B cell (primary cell): ENCODE results near the gene ARID1A. TPM values are rescaled to one million over a fixed set of nuclear protein-coding genes. Genes with fewer than 3 reads are reported as not detected.

Experiments used
- ATAC-seq: fragments of 200-7000 bp; cut with Tn5 transposase; one replicate; pipeline ENCODE4 v1.10.0; 2021; ENCODE audit warnings: low read depth, mild to moderate bottlenecking, moderate number of reproducible peaks, moderate library complexity
- CTCF ChIA-PET: fragments of 350-600 bp; sonication (Branson Sonifier 250); formaldehyde crosslinking; loops from one replicate; lab custom pipeline; 2021; ENCODE audit warnings: antibody characterized with exemption, inconsistent platforms; lab: Charles Lee
- POLR2A ChIA-PET: fragments of 350-600 bp; sonication (Branson Sonifier 250); formaldehyde crosslinking; loops from one replicate; lab custom pipeline; 2021; ENCODE audit warnings: antibody characterized with exemption; lab: Charles Lee
- DNase-seq: peaks from one replicate; pipeline ENCODE4 v3.0.0; 2013
- H2AFZ ChIP-seq: 2 replicates; pipeline ENCODE4 v1.6.1; 2012; ENCODE audit warnings: mild to moderate bottlenecking, low read depth, low read length; ENCODE audit not compliant: insufficient read depth, poor library complexity, severe bottlenecking
- H3K27ac ChIP-seq, 2 donors: 1 replicate in 1 of 2; 2 replicates in 1 of 2; pipeline ENCODE4 v1.5.1; 2012 to 2013; ENCODE audit warnings: low read length in 2 of 2, mild to moderate bottlenecking in 2 of 2, moderate library complexity in 1 of 2
- H3K27me3 ChIP-seq, 4 experiments: fragments of 200-600 bp in 1 of 4; sonication (generic) in 1 of 4; replicated peaks in 1 of 4; 1 replicate in 2 of 4; 2 replicates in 2 of 4; pipeline versions ENCODE4 v1.6.1 to v1.7.0; 2013 to 2016; ENCODE audit warnings: low read length in 3 of 4, mild to moderate bottlenecking in 2 of 4, mixed read lengths in 1 of 4, moderate library complexity in 1 of 4; ENCODE audit not compliant: insufficient read depth in 4 of 4, control insufficient read depth in 3 of 4; ENCODE audit errors: control extremely low read depth in 1 of 4
- H3K36me3 ChIP-seq, 2 experiments: replicated peaks in 1 of 2; 1 replicate in 1 of 2; 2 replicates in 1 of 2; pipeline versions ENCODE4 v1.6.1 to v1.7.1; 2013; ENCODE audit warnings: low read length in 1 of 2; ENCODE audit not compliant: insufficient read depth in 2 of 2, control insufficient read depth in 1 of 2; ENCODE audit errors: control extremely low read depth in 1 of 2, extremely low read depth in 1 of 2
- H3K4me1 ChIP-seq, 2 donors: fragments of 200-600 bp in 1 of 2; sonication (generic) in 1 of 2; 1 replicate in 1 of 2; 2 replicates in 1 of 2; pipeline versions ENCODE4 v1.5.1 to v1.6.1; 2013 to 2017; ENCODE audit warnings: low read length in 2 of 2; ENCODE audit not compliant: control insufficient read depth in 2 of 2, insufficient read depth in 2 of 2
- H3K4me2 ChIP-seq: replicated peaks from 2 replicates; pipeline ENCODE3; 2012; ENCODE audit warnings: mild to moderate bottlenecking, low read depth, low read length; ENCODE audit not compliant: poor library complexity, severe bottlenecking
- H3K4me3 ChIP-seq, 5 experiments: fragments of 200-600 bp in 1 of 5; sonication (generic) in 1 of 5; 1 replicate in 3 of 5; 2 replicates in 2 of 5; pipeline versions ENCODE4 v1.5.1 to v1.7.0; 2011 to 2016; ENCODE audit warnings: low read length in 4 of 5, mild to moderate bottlenecking in 4 of 5, low read depth in 2 of 5, control low read depth in 1 of 5, moderate library complexity in 1 of 5; ENCODE audit not compliant: insufficient read depth in 1 of 5; ENCODE audit errors: control extremely low read depth in 1 of 5, extremely low read depth in 1 of 5
- H3K79me2 ChIP-seq: fragments of 200-600 bp; sonication (generic); one replicate; pipeline ENCODE4 v1.6.0; 2016; ENCODE audit warnings: low read length; ENCODE audit not compliant: control insufficient read depth, insufficient read depth
- H3K9ac ChIP-seq: fragments of 200-600 bp; sonication (generic); 2 replicates; pipeline ENCODE4 v1.6.1; 2017; ENCODE audit warnings: mild to moderate bottlenecking, low read length, moderate library complexity
- H3K9me3 ChIP-seq, 3 donors: one replicate each; pipeline versions ENCODE4 v1.6.1 to v1.7.1; 2013; ENCODE audit warnings: low read length in 2 of 3; ENCODE audit not compliant: control insufficient read depth in 2 of 3, insufficient read depth in 1 of 3; ENCODE audit errors: control extremely low read depth in 1 of 3
- H4K20me1 ChIP-seq: 2 replicates; pipeline ENCODE4 v1.6.0; 2012; ENCODE audit warnings: mild to moderate bottlenecking, low read length; ENCODE audit not compliant: insufficient read depth, control insufficient read depth, poor library complexity, severe bottlenecking
- H3K27ac Mint-ChIP-seq: one replicate; pipeline ENCODE4 v1.8.0; 2021; ENCODE audit warnings: mixed read lengths
- H3K27me3 Mint-ChIP-seq: one replicate; pipeline ENCODE4 v1.8.0; 2021; ENCODE audit warnings: mixed read lengths
- H3K4me1 Mint-ChIP-seq: one replicate; pipeline ENCODE4 v1.8.0; 2021; ENCODE audit warnings: mixed read lengths
- H3K4me3 Mint-ChIP-seq: one replicate; pipeline ENCODE4 v1.8.0; 2021; ENCODE audit warnings: mixed read lengths
- H3K9me3 Mint-ChIP-seq: one replicate; pipeline ENCODE4 v1.8.0; 2022; ENCODE audit warnings: mixed read lengths; ENCODE audit not compliant: insufficient read depth
- CTCF ChIP-seq: fragments of 200-600 bp; IDR thresholded peaks from one replicate; pipeline ENCODE4 v1.8.0; 2022; ENCODE audit warnings: antibody characterized with exemption, mild to moderate bottlenecking
- EZH2 ChIP-seq: IDR thresholded peaks from 2 replicates; pipeline ENCODE4 v1.6.1; 2012; ENCODE audit warnings: borderline replicate concordance, low read depth, mild to moderate bottlenecking, moderate library complexity, low read length; ENCODE audit not compliant: insufficient read depth, poor library complexity, severe bottlenecking
- WGBS: methylation state at CpG from one replicate; pipeline ENCODE4 v1.1.5; 2013; ENCODE audit warnings: missing lambda C conversion rate; ENCODE audit not compliant: insufficient coverage; 5-methylcytosine and 5-hydroxymethylcytosine counted together
- intact Hi-C: fragments of 100-400 bp; cut with micrococcal nuclease; formaldehyde crosslinking; loops from one replicate; pipeline ENCODE4 v1.10.0; 2022
- polyA plus RNA-seq: library from polyadenylated mRNA; depleted of rRNA; stranded (reverse); fragments of >200 nt; gene quantifications from 2 replicates; pipeline ENCODE4 v1.2.3, GENCODE V29; 2012
- total RNA-seq, 2 donors: library from RNA; stranded (reverse); fragments of 120-200 nt in 1 of 2; gene quantifications; 1 replicate in 1 of 2; 2 replicates in 1 of 2; pipeline versions ENCODE4 v1.2.3 to v1.2.4, GENCODE V29; 2013 to 2022

ARID1A gene
- total and polyA plus RNA-seq, 2 donors (not counting 1 experiment from before 2014, with no cell fraction given): 80.7 to 150 TPM

GRCh38 chr1:26745191-26745590 is 49.4 kb downstream of the ARID1A start:
- peak overlapping the region; percentile 92 for H3K27ac Mint-ChIP-seq

More at GRCh38 chr1:26745191-26745590, 49.4 kb downstream of the ARID1A start:
- ATAC-seq: no peak
- peaks cover 78% of the 10 kb centered on the region for H3K4me1 Mint-ChIP-seq
- H3K36me3 ChIP-seq: peaks cover 1 to 52% of the 10 kb centered on the region in 2 experiments
- H4K20me1 ChIP-seq: peaks cover 19% of the 10 kb centered on the region
- ChIA-PET CTCF (interaction anchor here (0.7 to 3.2 kb wide), 10 partner anchors 17 to 207 kb away, joined by 3 to 24 read pairs (median 4); partner anchors contain the start of gene ARID1A), POLR2A (interaction anchor here (4.8 kb wide), 1 partner anchor 48 kb away, joined by 26 read pairs; the partner anchor contains the start of gene ARID1A)
- no peaks in the 10 kb centered on the region for H3K27me3 ChIP-seq
- no peaks in the 10 kb centered on the region for H3K27me3 Mint-ChIP-seq
- H3K9me3 ChIP-seq: no peaks in the 10 kb centered on the region
- H3K27ac ChIP-seq: peak overlapping the region; percentile 75 to 96
- H3K9me3 Mint-ChIP-seq: no peaks in the 10 kb centered on the region
- 75% methylated on average over 1 of the region's 5 CpGs for WGBS
- no peak overlapping the region for H3K4me3 ChIP-seq
- DNase-seq: no peak
- H3K4me2 ChIP-seq: peak overlapping the region; percentile 78
- no peak overlapping the region for H2AFZ ChIP-seq
- H3K4me1 ChIP-seq: peaks cover 74 to 86% of the 10 kb centered on the region in 2 donors
- H3K79me2 ChIP-seq: peaks cover 72% of the 10 kb centered on the region
- intact Hi-C loops: loop anchor here (2.0 kb wide), 1 partner anchor 22 kb away; no protein-coding TSS in a partner anchor
- no peak overlapping the region for H3K4me3 Mint-ChIP-seq
- no peak for TF ChIP-seq CTCF
- no peak for TF ChIP-seq EZH2
- no peak overlapping the region for H3K9ac ChIP-seq
